ENCODE measurements around the gene RBM33.

DNA sequence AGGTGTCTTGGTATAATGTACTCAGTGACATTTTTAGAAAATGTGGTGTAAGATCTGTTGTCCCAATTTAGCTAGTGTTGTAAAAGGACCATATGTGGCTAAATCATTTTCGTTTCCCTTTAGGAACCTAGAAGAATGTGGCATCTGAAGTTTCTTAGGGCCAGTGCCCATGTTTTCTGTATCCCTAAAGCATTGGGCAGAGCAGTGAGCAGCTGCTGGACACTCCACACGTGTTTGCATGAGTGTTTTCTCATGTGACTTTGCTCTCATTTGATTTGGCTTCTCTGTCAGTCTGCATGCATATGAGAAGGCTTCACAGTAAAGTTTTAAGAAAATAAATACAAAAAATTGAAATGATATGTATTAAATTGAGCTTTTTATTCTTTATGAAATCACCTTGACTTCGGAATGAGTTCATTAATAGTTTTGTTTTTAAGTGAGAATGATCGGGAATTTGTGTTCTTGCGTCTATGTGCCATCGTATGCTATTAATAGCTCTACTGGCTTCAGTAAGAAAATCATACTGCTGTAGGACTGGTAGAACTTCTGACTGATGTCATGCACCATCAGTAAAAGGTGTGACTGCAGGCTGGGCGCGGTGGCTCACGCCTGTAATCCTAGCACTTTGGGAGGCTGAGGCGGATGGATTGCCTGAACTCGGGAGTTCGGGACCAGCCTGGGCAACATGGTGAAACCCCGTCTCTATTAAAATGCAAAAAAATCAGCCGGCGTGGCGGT lies 61.3 kb downstream of the RBM33 start:
- no peak for TF ChIP-seq ZNF596 (tag by site-specific recombination; IDR thresholded peaks at IDR 0.05)
- TF ChIP-seq ZNF707 (tag by site-specific recombination; IDR thresholded peaks at IDR 0.05): no peak
- TF ChIP-seq, protein P1, sequence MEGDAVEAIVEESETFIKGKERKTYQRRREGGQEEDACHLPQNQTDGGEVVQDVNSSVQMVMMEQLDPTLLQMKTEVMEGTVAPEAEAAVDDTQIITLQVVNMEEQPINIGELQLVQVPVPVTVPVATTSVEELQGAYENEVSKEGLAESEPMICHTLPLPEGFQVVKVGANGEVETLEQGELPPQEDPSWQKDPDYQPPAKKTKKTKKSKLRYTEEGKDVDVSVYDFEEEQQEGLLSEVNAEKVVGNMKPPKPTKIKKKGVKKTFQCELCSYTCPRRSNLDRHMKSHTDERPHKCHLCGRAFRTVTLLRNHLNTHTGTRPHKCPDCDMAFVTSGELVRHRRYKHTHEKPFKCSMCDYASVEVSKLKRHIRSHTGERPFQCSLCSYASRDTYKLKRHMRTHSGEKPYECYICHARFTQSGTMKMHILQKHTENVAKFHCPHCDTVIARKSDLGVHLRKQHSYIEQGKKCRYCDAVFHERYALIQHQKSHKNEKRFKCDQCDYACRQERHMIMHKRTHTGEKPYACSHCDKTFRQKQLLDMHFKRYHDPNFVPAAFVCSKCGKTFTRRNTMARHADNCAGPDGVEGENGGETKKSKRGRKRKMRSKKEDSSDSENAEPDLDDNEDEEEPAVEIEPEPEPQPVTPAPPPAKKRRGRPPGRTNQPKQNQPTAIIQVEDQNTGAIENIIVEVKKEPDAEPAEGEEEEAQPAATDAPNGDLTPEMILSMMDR (tag by site-specific recombination; IDR thresholded peaks at IDR 0.05): no peak
- no peak for TF ChIP-seq ZIC2 (tag by site-specific recombination; IDR thresholded peaks at IDR 0.05)
- TF ChIP-seq ZFP37 (tag by site-specific recombination; IDR thresholded peaks at IDR 0.05): no peak
- TF ChIP-seq ZNF777 (tag by site-specific recombination; IDR thresholded peaks at IDR 0.05; ENCODE audit: borderline replicate concordance): no peak
- TF ChIP-seq ZNF654 (tag by site-specific recombination; IDR thresholded peaks at IDR 0.05; ENCODE audit: low read depth): no peak
- TF ChIP-seq ZNF585B (tag by site-specific recombination; IDR thresholded peaks at IDR 0.05): no peak
- TF ChIP-seq ATF2 (tag by site-specific recombination; IDR thresholded peaks at IDR 0.05; ENCODE audit: low read depth): no peak
- TF ChIP-seq ZNF24 (tag by site-specific recombination; IDR thresholded peaks at IDR 0.05): no peak
- TF ChIP-seq GLI4 (tag by site-specific recombination; IDR thresholded peaks at IDR 0.05): no peak
- TF ChIP-seq SP2 (tag by site-specific recombination; IDR thresholded peaks at IDR 0.05): no peak
- TF ChIP-seq BCL11B (tag by site-specific recombination; IDR thresholded peaks at IDR 0.05; ENCODE audit: low read depth): no peak
- no peak for TF ChIP-seq ZBTB20 (tag by site-specific recombination; IDR thresholded peaks at IDR 0.05)
